HepG2 (cell line): ENCODE results near the gene CPS1. TPM values are rescaled to one million over a fixed set of nuclear protein-coding genes. Genes with fewer than 3 reads are reported as not detected.

Experiments used
- ATAC-seq: fragments of 200-7000 bp; cut with Tn5 transposase; 3 replicates; pipeline ENCODE4 v1.9.1; 2020; ENCODE audit warnings: mild to moderate bottlenecking, moderate library complexity
- BruUV-seq: library from RNA; stranded (reverse); fragments of 400-500 nt; replicated peaks from 2 replicates; lab custom pipeline; 2021; lab: Mats Ljungman, UMichigan
- CTCF ChIA-PET: fragments of 300-600 bp; formaldehyde crosslinking; extraction: SDS; loops from one replicate; lab custom pipeline; 2021; ENCODE audit warnings: low total read pairs, inconsistent platforms, low intra/inter-chr PET ratio; lab: Yijun Ruan, JAX
- POLR2A ChIA-PET: fragments of 350-600 bp; sonication (Branson Sonifier 250); formaldehyde crosslinking; loops from one replicate; lab custom pipeline; 2020; ENCODE audit warnings: antibody characterized with exemption, inconsistent platforms; lab: Yijun Ruan, JAX
- DNase-seq: peaks from one replicate; pipeline ENCODE4 v3.0.0-alpha.2; 2015; ENCODE audit warnings: low spot score
- FAIRE-seq: peaks from 3 replicates; lab custom pipeline; 2011; peaks lifted over from hg19 to GRCh38; lab: Jason Lieb, UNC
- H2AFZ ChIP-seq: one replicate; pipeline ENCODE4 v1.6.1; 2011; ENCODE audit warnings: low read length, inconsistent platforms
- H3K27ac ChIP-seq: fragments of 300-600 bp; 3 replicates; pipeline ENCODE4 v1.8.0; 2011; ENCODE audit warnings: mixed run types, mild to moderate bottlenecking, mixed read lengths, low read length, inconsistent platforms; ENCODE audit not compliant: insufficient read depth; ENCODE audit errors: extremely low read length
- H3K27me3 ChIP-seq, 2 experiments: fragments of 200-600 bp in 1 of 2; 2 replicates in 1 of 2; 3 replicates in 1 of 2; pipeline versions ENCODE4 v1.6.0 to v1.8.0; 2011; ENCODE audit warnings: low read length in 2 of 2, mild to moderate bottlenecking in 2 of 2, moderate library complexity in 2 of 2, inconsistent platforms in 1 of 2; ENCODE audit not compliant: insufficient read depth in 2 of 2, control insufficient read depth in 1 of 2
- H3K36me3 ChIP-seq, 2 experiments: fragments of 200-600 bp in 1 of 2; replicated peaks in 1 of 2; 2 replicates in 1 of 2; 3 replicates in 1 of 2; pipeline versions ENCODE4 v1.5.1 to v1.8.0; 2011; ENCODE audit warnings: low read length in 2 of 2, inconsistent platforms in 1 of 2; ENCODE audit not compliant: insufficient read depth in 2 of 2, control insufficient read depth in 1 of 2
- H3K4me1 ChIP-seq: 2 replicates; pipeline ENCODE4 v1.5.1; 2012; ENCODE audit warnings: low read length, inconsistent platforms; ENCODE audit not compliant: insufficient read depth
- H3K4me2 ChIP-seq: 2 replicates; pipeline ENCODE4 v1.6.0; 2011; ENCODE audit warnings: low read depth, low read length, inconsistent platforms
- H3K4me3 ChIP-seq, 3 experiments: fragments of 200-600 bp in 1 of 3; sonication (generic), shearing (Covaris generic) in 1 of 3; replicated peaks in 1 of 3; 2 replicates each; pipeline ENCODE4 v1.5.1; 2011 to 2016; ENCODE audit warnings: low read length in 3 of 3, inconsistent platforms in 2 of 3, low read depth in 2 of 3, mild to moderate bottlenecking in 2 of 3, control low read depth in 1 of 3, mixed read lengths in 1 of 3; ENCODE audit not compliant: insufficient read depth in 1 of 3
- H3K79me2 ChIP-seq: one replicate; pipeline ENCODE4 v1.6.1; 2011; ENCODE audit warnings: low read length, inconsistent platforms; ENCODE audit not compliant: insufficient read depth
- H3K9ac ChIP-seq: 2 replicates; pipeline ENCODE4 v1.6.0; 2011; ENCODE audit warnings: mild to moderate bottlenecking, low read depth, low read length, inconsistent platforms; ENCODE audit not compliant: insufficient read depth
- H3K9me3 ChIP-seq: 2 replicates; pipeline ENCODE4 v1.5.1; 2012; ENCODE audit warnings: mild to moderate bottlenecking, low read length
- H4K20me1 ChIP-seq: 2 replicates; pipeline ENCODE4 v1.6.0; 2011; ENCODE audit warnings: inconsistent platforms, mild to moderate bottlenecking, low read length, moderate library complexity; ENCODE audit not compliant: insufficient read depth
- ARNT2 ChIP-seq: sonication (generic); formaldehyde crosslinking; IDR thresholded peaks from 2 replicates; pipeline ENCODE4 v1.8.0; 2022; ENCODE audit warnings: mild to moderate bottlenecking, low read depth, missing genetic modification reagents, moderate library complexity
- FLYWCH1 ChIP-seq: sonication (generic); formaldehyde crosslinking; IDR thresholded peaks from 2 replicates; pipeline ENCODE4 v1.8.1; 2023; ENCODE audit warnings: mild to moderate bottlenecking, missing genetic modification reagents
- FOXM1 ChIP-seq: sonication (generic); formaldehyde crosslinking; IDR thresholded peaks from 2 replicates; pipeline ENCODE4 v1.5.0; 2020; ENCODE audit warnings: missing genetic modification reagents
- GMEB1 ChIP-seq: sonication (generic); formaldehyde crosslinking; IDR thresholded peaks from 2 replicates; pipeline ENCODE4 v1.5.1; 2020; ENCODE audit warnings: missing genetic modification reagents, mild to moderate bottlenecking, borderline replicate concordance
- HNF1A ChIP-seq, 2 experiments: sonication (generic) in 1 of 2; formaldehyde crosslinking in 1 of 2; IDR thresholded peaks; 2 replicates each; pipeline versions ENCODE4 v1.4.0 to v1.6.1; 2016 to 2020; ENCODE audit warnings: borderline replicate concordance in 1 of 2, low read depth in 1 of 2, mild to moderate bottlenecking in 1 of 2, missing genetic modification reagents in 1 of 2
- TRAFD1 ChIP-seq: sonication (generic); formaldehyde crosslinking; IDR thresholded peaks from 2 replicates; pipeline ENCODE4 v1.5.1; 2020; ENCODE audit warnings: missing genetic modification reagents, mild to moderate bottlenecking, borderline replicate concordance
- ZBTB44 ChIP-seq: sonication (generic); formaldehyde crosslinking; IDR thresholded peaks from 2 replicates; pipeline ENCODE4 v1.4.0; 2020; ENCODE audit warnings: missing genetic modification reagents
- ZNF343 ChIP-seq: sonication (generic); formaldehyde crosslinking; IDR thresholded peaks from 2 replicates; pipeline ENCODE4 v1.4.0; 2020; ENCODE audit warnings: mild to moderate bottlenecking, missing genetic modification reagents
- ZNF639 ChIP-seq: conservative IDR thresholded peaks from 2 replicates; pipeline ENCODE4 v1.6.1; 2018; ENCODE audit warnings: missing genetic modification reagents
- ZSCAN25 ChIP-seq: sonication (generic); formaldehyde crosslinking; IDR thresholded peaks from 2 replicates; pipeline ENCODE4 v1.8.0; 2022; ENCODE audit warnings: mild to moderate bottlenecking, missing genetic modification reagents
- ZSCAN5A ChIP-seq: sonication (generic); formaldehyde crosslinking; IDR thresholded peaks from 2 replicates; pipeline ENCODE4 v1.8.0; 2022; ENCODE audit warnings: mild to moderate bottlenecking, missing genetic modification reagents, borderline replicate concordance
- whole genome bisulfite sequencing: methylation state at CpG from one replicate; pipeline ENCODE4 v1.1.6; 2017; ENCODE audit warnings: low lambda C conversion rate; 5-methylcytosine and 5-hydroxymethylcytosine counted together
- in situ Hi-C: cut with HindIII; loops from 2 replicates; pipeline ENCODE4 v1.10.0; 2017; ENCODE audit warnings: low pct_unique_long_range_greater_than_20kb; ENCODE audit not compliant: extremely low pct_ligation_motif_present
- intact Hi-C: fragments of 100-400 bp; cut with micrococcal nuclease; formaldehyde crosslinking; loops from one replicate; pipeline ENCODE4 v1.10.0; 2022; ENCODE audit not compliant: unreplicated experiment
- polyA plus RNA-seq, 8 experiments: library from polyadenylated mRNA; depleted of rRNA in 3 of 8; stranded (reverse) in 7 of 8; unstranded in 1 of 8; fragments of >200 nt; fragmentation: Illumina TruSeq in 4 of 8; extraction: Trizol in 4 of 8; gene quantifications; 2 replicates each; pipeline versions ENCODE4 v1.2.1 to v1.2.3, GENCODE V29; 2011 to 2016; ENCODE audit warnings: low read depth in 4 of 8, missing spikeins in 1 of 8, mixed read lengths in 1 of 8; ENCODE audit not compliant: insufficient read depth in 1 of 8
- total RNA-seq, 5 experiments: library from RNA; depleted of rRNA; stranded (reverse); fragments of >200 nt; fragmentation: Illumina TruSeq; extraction: Trizol; gene quantifications; 2 replicates each; pipeline ENCODE4 v1.2.3, GENCODE V29; 2016; ENCODE audit warnings: low read depth in 1 of 5

The CPS1 gene
- total and polyA plus RNA-seq, 2 of the 13 experiments (the other 11 are each of a cell fraction or from before 2014, with no cell fraction given): 24.4 to 51.7 TPM

- CTCF ChIA-PET: no interaction called here
- Histone ChIP-seq H3K4me2 (no peak overlapping the region), H3K9me3 (no peaks in the 10 kb centered on the region), H3K4me3 (no peak overlapping the region), H3K79me2 (no peaks in the 10 kb centered on the region), H3K27ac (no peak overlapping the region), H3K4me1 (no peaks in the 10 kb centered on the region), H3K36me3 (peaks cover 0 to 7% of the 10 kb centered on the region in 2 experiments; a peak in 2 of 5 replicates), H4K20me1 (no peaks in the 10 kb centered on the region), H3K9ac (no peak overlapping the region), H2AFZ (no peak overlapping the region), H3K27me3 (no peaks in the 10 kb centered on the region)
- 100% methylated on average over 2 of the region's 2 CpGs for WGBS
- ATAC-seq: no peak
- FAIRE-seq: no peak
- no TSS peak for BruUV-seq
- intact Hi-C loops (no loop called here), in situ Hi-C loops (no loop called here)
- POLR2A ChIA-PET: no interaction called here
- no peak for DNase-seq
- TF ChIP-seq ZNF343 (CRISPR knock-in tag) (no peak), HNF1A (IDR thresholded peaks at IDR 0.05; ENCODE audit: low read depth) (no peak), HNF1A (CRISPR knock-in tag; IDR thresholded peaks at IDR 0.05; ENCODE audit: borderline replicate concordance) (no peak), GMEB1 (no peak), ZBTB44 (CRISPR knock-in tag) (no peak), ARNT2 (CRISPR knock-in tag) (no peak), TRAFD1 (no peak), FOXM1 (CRISPR knock-in tag) (no peak), FLYWCH1 (no peak), ZNF639 (no peak), ZSCAN25 (CRISPR knock-in tag) (no peak), ZSCAN5A (CRISPR knock-in tag) (no peak)
Measured at GRCh38 chr2:210606001-210606400, 49.6 kb downstream of the CPS1 start.
